ENCODE measurements around the gene ASL.
"Not testable (repeated sequence)": the region's sequence is repeated elsewhere in the genome, so short reads cannot be mapped to it uniquely, and the experiment has no call there.

ASL gene

GRCh38 chr7:66075590-66076461, at the start of gene ASL:
Gene ASL (plus strand): TSS chr7:66075819. CDS start chr7:66076082, 263 bp downstream.
- peak; percentile 82 to 88 for DNase-seq

- not testable (repeated sequence) for DNase-seq
These were observed 47.3 kb upstream of the ASL start for GRCh38 chr7:66028342-66028741.

GRCh38 chr7:66033471-66034385, 41.9 kb upstream of the ASL start:
- DNase-seq, result no peak

- DNase-seq, result not testable (repeated sequence)
These were observed 41.1 kb upstream of the ASL start for GRCh38 chr7:66034436-66035010.

- DNase-seq, result no peak
These were observed 39.2 kb upstream of the ASL start for GRCh38 chr7:66036382-66036781.

GRCh38 chr7:66036788-66037187, 38.8 kb upstream of the ASL start:
- DNase-seq, result no peak

- no peak for DNase-seq
These were observed 36.4 kb upstream of the ASL start for GRCh38 chr7:66039094-66039670.

GRCh38 chr7:66043681-66044497, 31.7 kb upstream of the ASL start:
- DNase-seq, result peak; percentile 1 to 27

- DNase-seq, result not testable (repeated sequence)
These were observed 31.1 kb upstream of the ASL start for GRCh38 chr7:66044498-66044854.

GRCh38 chr7:66047426-66047825, 28.2 kb upstream of the ASL start:
- DNase-seq, result no peak

GRCh38 chr7:66049886-66050285, 25.7 kb upstream of the ASL start:
- not testable (repeated sequence) for DNase-seq

GRCh38 chr7:66050337-66050957, 25.2 kb upstream of the ASL start:
- no peak for DNase-seq

- no peak for DNase-seq
These were observed 24.6 kb upstream of the ASL start for GRCh38 chr7:66050990-66051448.

GRCh38 chr7:66052447-66052846, 23.2 kb upstream of the ASL start:
- no peak for DNase-seq

- DNase-seq, result no peak
These were observed 21.6 kb upstream of the ASL start for GRCh38 chr7:66054063-66054462.

GRCh38 chr7:66055321-66055956, 20.2 kb upstream of the ASL start:
- no peak for DNase-seq

GRCh38 chr7:66060796-66061195, 14.8 kb upstream of the ASL start:
- no peak for DNase-seq

- DNase-seq, result no peak
These were observed 5.9 kb upstream of the ASL start for GRCh38 chr7:66069732-66070131.

GRCh38 chr7:66070222-66070621, 5.4 kb upstream of the ASL start:
- no peak for DNase-seq

- not testable (repeated sequence) for DNase-seq
These were observed 3.4 kb upstream of the ASL start for GRCh38 chr7:66072208-66072607.
